ENCODE results near the gene HMBS.
"Not testable (repeated sequence)": the region's sequence is repeated elsewhere in the genome, so short reads cannot be mapped to it uniquely, and the experiment has no call there.

HMBS gene

GRCh38 chr11:119084663-119085436 is at the start of gene HMBS:
Gene HMBS, plus strand, starts transcription at chr11:119084881. Its CDS starts 153 bp downstream, at chr11:119085034.
- H3K4me3 ChIP-seq (ENCODE audit: insufficient read depth, low read length, poor library complexity, severe bottlenecking), result peak within 1 kb of the TSS; percentile 68
- no peaks in the 10 kb centered on the region for H3K9me2 ChIP-seq (replicated peaks; ENCODE audit: insufficient read depth, low read length)
- no peaks in the 10 kb centered on the region for H3K27me3 ChIP-seq (ENCODE audit: low read length)
- H4K20me1 ChIP-seq (ENCODE audit: low read depth, low read length), result no peaks in the 10 kb centered on the region
- H3K9me3 ChIP-seq (ENCODE audit: insufficient read depth, low read length), result no peaks in the 10 kb centered on the region
- H3K36me3 ChIP-seq (ENCODE audit: low read length), result no peaks in the 10 kb centered on the region
- peak within 1 kb of the TSS; percentile 74 for H3K9ac ChIP-seq (ENCODE audit: low read length)
- H3K4me2 ChIP-seq (ENCODE audit: low read depth, low read length, poor library complexity, severe bottlenecking), result peak within 1 kb of the TSS; percentile 74
- peak within 1 kb of the TSS; percentile 83 for H3K27ac ChIP-seq (ENCODE audit: low read depth, low read length)
- peaks cover 11% of the 10 kb centered on the region for H3K79me2 ChIP-seq (ENCODE audit: insufficient read depth, low read length)
- 0 out of 2 replicates have a peak, but pooled peaks cover 8% of the 10 kb centered on the region for H3F3A ChIP-seq (ENCODE audit: insufficient read depth)
- TF ChIP-seq EZH2phosphoT487 (conservative IDR thresholded peaks at IDR 0.05; ENCODE audit: low read length) (no peak), CTCF (IDR thresholded peaks at IDR 0.05; ENCODE audit: insufficient read depth, low read length, poor library complexity, severe bottlenecking) (no peak)
- H2AFZ ChIP-seq (ENCODE audit: low read depth, low read length, severe bottlenecking), result peak within 1 kb of the TSS; percentile 88

- H3K36me3 ChIP-seq (ENCODE audit: low read length), result no peaks in the 10 kb centered on the region
- no peaks in the 10 kb centered on the region for H3K9me3 ChIP-seq (ENCODE audit: insufficient read depth, low read length)
- no peak overlapping the region for H2AFZ ChIP-seq (ENCODE audit: low read depth, low read length, severe bottlenecking)
- no peaks in the 10 kb centered on the region for H3K27me3 ChIP-seq (ENCODE audit: low read length)
- H3K9ac ChIP-seq (ENCODE audit: low read length), result no peak overlapping the region
- no peaks in the 10 kb centered on the region for H3K9me2 ChIP-seq (replicated peaks; ENCODE audit: insufficient read depth, low read length)
- H3K27ac ChIP-seq (ENCODE audit: low read depth, low read length), result no peak overlapping the region
- H3K79me2 ChIP-seq (ENCODE audit: insufficient read depth, low read length), result no peaks in the 10 kb centered on the region
- no peak overlapping the region for H3K4me3 ChIP-seq (ENCODE audit: insufficient read depth, low read length, poor library complexity, severe bottlenecking)
- peaks cover 5% of the 10 kb centered on the region; the same call in 1 of the 2 replicates for H3F3A ChIP-seq (ENCODE audit: insufficient read depth)
- no peaks in the 10 kb centered on the region for H4K20me1 ChIP-seq (ENCODE audit: low read depth, low read length)
- TF ChIP-seq EZH2phosphoT487 (conservative IDR thresholded peaks at IDR 0.05; ENCODE audit: low read length), result no peak
- no peak for TF ChIP-seq CTCF (IDR thresholded peaks at IDR 0.05; ENCODE audit: insufficient read depth, low read length, poor library complexity, severe bottlenecking)
- no peak overlapping the region for H3K4me2 ChIP-seq (ENCODE audit: low read depth, low read length, poor library complexity, severe bottlenecking)
Observed at GRCh38 chr11:119038884-119039283, 45.8 kb upstream of the HMBS start.

- not testable (repeated sequence) for H3K79me2 ChIP-seq (ENCODE audit: insufficient read depth, low read length); H3K9me3 ChIP-seq (ENCODE audit: insufficient read depth, low read length); H2AFZ ChIP-seq (ENCODE audit: low read depth, low read length, severe bottlenecking); H3K9ac ChIP-seq (ENCODE audit: low read length); H4K20me1 ChIP-seq (ENCODE audit: low read depth, low read length); H3K9me2 ChIP-seq (replicated peaks; ENCODE audit: insufficient read depth, low read length); H3K4me3 ChIP-seq (ENCODE audit: insufficient read depth, low read length, poor library complexity, severe bottlenecking); H3F3A ChIP-seq (ENCODE audit: insufficient read depth); H3K36me3 ChIP-seq (ENCODE audit: low read length); H3K27me3 ChIP-seq (ENCODE audit: low read length); H3K4me2 ChIP-seq (ENCODE audit: low read depth, low read length, poor library complexity, severe bottlenecking)
- H3K27ac ChIP-seq (ENCODE audit: low read depth, low read length), result 0 out of 2 replicates have a peak overlapping the region, but pooled peaks have one; percentile 45
Observed at GRCh38 chr11:119039471-119039870, 45.2 kb upstream of the HMBS start.

- Histone ChIP-seq H3K36me3 (ENCODE audit: low read length) (no peaks in the 10 kb centered on the region), H3K79me2 (ENCODE audit: insufficient read depth, low read length) (no peaks in the 10 kb centered on the region), H3K27ac (ENCODE audit: low read depth, low read length) (no peak overlapping the region), H3K4me3 (ENCODE audit: insufficient read depth, low read length, poor library complexity, severe bottlenecking) (no peak overlapping the region), H2AFZ (ENCODE audit: low read depth, low read length, severe bottlenecking) (no peak overlapping the region), H3K27me3 (ENCODE audit: low read length) (no peaks in the 10 kb centered on the region), H3K4me2 (ENCODE audit: low read depth, low read length, poor library complexity, severe bottlenecking) (no peak overlapping the region), H3K9me2 (replicated peaks; ENCODE audit: insufficient read depth, low read length) (no peaks in the 10 kb centered on the region), H4K20me1 (ENCODE audit: low read depth, low read length) (no peaks in the 10 kb centered on the region), H3F3A (ENCODE audit: insufficient read depth) (peaks cover 5% of the 10 kb centered on the region; the same call in 1 of the 2 replicates), H3K9me3 (ENCODE audit: insufficient read depth, low read length) (no peaks in the 10 kb centered on the region), H3K9ac (ENCODE audit: low read length) (no peak overlapping the region)
- TF ChIP-seq CTCF (IDR thresholded peaks at IDR 0.05; ENCODE audit: insufficient read depth, low read length, poor library complexity, severe bottlenecking) (no peak), EZH2phosphoT487 (conservative IDR thresholded peaks at IDR 0.05; ENCODE audit: low read length) (no peak)
Observed at GRCh38 chr11:119041821-119042514, 42.7 kb upstream of the HMBS start.
